ENCODE data around the gene C14orf93. TPM values are rescaled to one million over a fixed set of nuclear protein-coding genes. Genes with fewer than 3 reads are reported as not detected.

The C14orf93 gene
- total and polyA plus RNA-seq, 2 donors (not counting 1 experiment from before 2014, with no cell fraction given): 4.8 to 13.0 TPM

DNA sequence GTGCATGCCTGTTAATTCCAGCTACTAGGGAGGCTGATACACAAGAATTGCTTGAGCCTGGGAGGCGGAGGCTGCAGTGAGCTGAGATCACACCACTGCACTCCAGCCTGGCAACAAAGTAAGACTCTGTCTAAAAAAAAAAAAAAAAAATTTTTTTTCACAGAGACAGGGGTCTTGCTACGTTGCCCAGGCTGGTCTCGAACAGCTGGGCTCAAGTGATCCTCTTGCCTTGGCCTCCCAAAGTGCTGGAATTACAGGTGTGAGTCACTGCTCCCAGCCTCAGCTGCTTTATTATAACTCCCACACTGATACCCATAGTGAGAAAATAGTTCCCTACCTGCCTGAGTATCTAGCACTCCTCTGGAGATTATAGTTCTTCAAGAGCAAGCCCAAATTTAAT lies 64.3 kb downstream of the C14orf93 start:
- Histone ChIP-seq H4K20me1 (ENCODE audit: control insufficient read depth, extremely low read depth, insufficient read depth, low read length) (no peaks in the 10 kb centered on the region), H3K27ac (ENCODE audit: insufficient read depth, low read length) (no peak overlapping the region), H2AFZ (ENCODE audit: low read length) (no peak overlapping the region), H3K9ac (ENCODE audit: insufficient read depth, low read length) (no peak overlapping the region), H3K9me3 (ENCODE audit: control insufficient read depth, insufficient read depth, low read depth, low read length) (no peaks in the 10 kb centered on the region), H3K36me3 (ENCODE audit: control insufficient read depth, insufficient read depth, low read length) (no peaks in the 10 kb centered on the region), H3K4me3 (replicated peaks in 1 of 4; ENCODE audit: control extremely low read depth in 1 of 4, insufficient read depth in 1 of 4, low read depth in 3 of 4, low read length in 4 of 4) (no peak overlapping the region), H3K4me1 (ENCODE audit: control insufficient read depth, extremely low read depth, insufficient read depth, low read length) (no peaks in the 10 kb centered on the region), H3K79me2 (ENCODE audit: control insufficient read depth, insufficient read depth, low read length) (no peaks in the 10 kb centered on the region), H3K27me3 (ENCODE audit: control insufficient read depth, insufficient read depth, low read length) (no peaks in the 10 kb centered on the region), H3K4me2 (ENCODE audit: extremely low read depth, insufficient read depth, low read length) (no peak overlapping the region)
- DNase-seq (ENCODE audit: low read depth in 2 of 2): no peak
- TF ChIP-seq, protein P1, sequence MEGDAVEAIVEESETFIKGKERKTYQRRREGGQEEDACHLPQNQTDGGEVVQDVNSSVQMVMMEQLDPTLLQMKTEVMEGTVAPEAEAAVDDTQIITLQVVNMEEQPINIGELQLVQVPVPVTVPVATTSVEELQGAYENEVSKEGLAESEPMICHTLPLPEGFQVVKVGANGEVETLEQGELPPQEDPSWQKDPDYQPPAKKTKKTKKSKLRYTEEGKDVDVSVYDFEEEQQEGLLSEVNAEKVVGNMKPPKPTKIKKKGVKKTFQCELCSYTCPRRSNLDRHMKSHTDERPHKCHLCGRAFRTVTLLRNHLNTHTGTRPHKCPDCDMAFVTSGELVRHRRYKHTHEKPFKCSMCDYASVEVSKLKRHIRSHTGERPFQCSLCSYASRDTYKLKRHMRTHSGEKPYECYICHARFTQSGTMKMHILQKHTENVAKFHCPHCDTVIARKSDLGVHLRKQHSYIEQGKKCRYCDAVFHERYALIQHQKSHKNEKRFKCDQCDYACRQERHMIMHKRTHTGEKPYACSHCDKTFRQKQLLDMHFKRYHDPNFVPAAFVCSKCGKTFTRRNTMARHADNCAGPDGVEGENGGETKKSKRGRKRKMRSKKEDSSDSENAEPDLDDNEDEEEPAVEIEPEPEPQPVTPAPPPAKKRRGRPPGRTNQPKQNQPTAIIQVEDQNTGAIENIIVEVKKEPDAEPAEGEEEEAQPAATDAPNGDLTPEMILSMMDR (conservative IDR thresholded peaks at IDR 0.05 in 1 of 2, IDR thresholded peaks at IDR 0.05 in 1 of 2; ENCODE audit: low read depth in 1 of 2, low read length in 2 of 2): no peak
- TF ChIP-seq EZH2 (IDR thresholded peaks at IDR 0.05; ENCODE audit: low read length, missing control alignments): no peak

DNA sequence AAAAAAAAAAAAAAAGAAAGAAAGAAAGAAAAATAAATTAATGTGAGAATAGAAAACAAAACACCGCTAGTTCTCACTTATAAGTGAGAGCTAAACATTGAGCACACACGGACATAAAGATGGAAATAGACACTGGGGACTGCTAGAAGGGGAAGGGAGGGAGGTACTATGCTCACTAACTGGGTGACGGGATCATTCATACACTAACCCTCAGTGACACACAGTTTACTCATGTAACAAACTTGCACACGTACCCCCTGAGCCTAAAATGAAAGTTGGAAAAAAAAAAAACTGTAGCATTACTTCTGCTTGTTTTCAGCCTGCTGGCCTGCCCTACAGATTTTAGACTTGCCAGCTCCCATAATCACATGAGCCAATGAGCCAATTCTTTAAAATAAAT lies 70.3 kb downstream of the C14orf93 start:
- H3K9ac ChIP-seq (ENCODE audit: insufficient read depth, low read length): no peak overlapping the region
- no peak overlapping the region for H3K4me2 ChIP-seq (ENCODE audit: extremely low read depth, insufficient read depth, low read length)
- H3K36me3 ChIP-seq (ENCODE audit: control insufficient read depth, insufficient read depth, low read length): peaks cover 2% of the 10 kb centered on the region
- no peaks in the 10 kb centered on the region for H4K20me1 ChIP-seq (ENCODE audit: control insufficient read depth, extremely low read depth, insufficient read depth, low read length)
- peak overlapping the region; percentile 38 for H3K27ac ChIP-seq (ENCODE audit: insufficient read depth, low read length)
- TF ChIP-seq, protein P1 (conservative IDR thresholded peaks at IDR 0.05 in 1 of 2, IDR thresholded peaks at IDR 0.05 in 1 of 2; ENCODE audit: low read depth in 1 of 2, low read length in 2 of 2): no peak
- no peak for TF ChIP-seq EZH2 (IDR thresholded peaks at IDR 0.05; ENCODE audit: low read length, missing control alignments)
- no peaks in the 10 kb centered on the region for H3K9me3 ChIP-seq (ENCODE audit: control insufficient read depth, insufficient read depth, low read depth, low read length)
- H3K4me3 ChIP-seq (replicated peaks in 1 of 4; ENCODE audit: control extremely low read depth in 1 of 4, insufficient read depth in 1 of 4, low read depth in 3 of 4, low read length in 4 of 4): no peak overlapping the region
- DNase-seq (ENCODE audit: low read depth in 2 of 2): peak; percentile 58 to 61
- no peaks in the 10 kb centered on the region for H3K4me1 ChIP-seq (ENCODE audit: control insufficient read depth, extremely low read depth, insufficient read depth, low read length)
- no peak overlapping the region for H2AFZ ChIP-seq (ENCODE audit: low read length)
- H3K79me2 ChIP-seq (ENCODE audit: control insufficient read depth, insufficient read depth, low read length): no peaks in the 10 kb centered on the region
- H3K27me3 ChIP-seq (ENCODE audit: control insufficient read depth, insufficient read depth, low read length): no peaks in the 10 kb centered on the region

Other genes starting within 250 kb of the C14orf93 start
- gene OXA1L, start 243.5 kb downstream of the C14orf93 start, total RNA-seq: 66.5 and 67.2 TPM in 2 replicates
- 141 and 159 TPM in 2 replicates for gene OXA1L, start 243.5 kb downstream of the C14orf93 start, polyA plus RNA-seq
- 5.1 and 6.3 TPM in 2 replicates for gene SLC7A7, start 194.7 kb downstream of the C14orf93 start, total RNA-seq
- 7.1 and 9.5 TPM in 2 replicates for gene SLC7A7, start 194.7 kb downstream of the C14orf93 start, polyA plus RNA-seq
- gene MRPL52, start 180.3 kb downstream of the C14orf93 start, total RNA-seq: 40.8 and 50.5 TPM in 2 replicates
- 38.0 and 44.1 TPM in 2 replicates for gene MRPL52, start 180.3 kb downstream of the C14orf93 start, polyA plus RNA-seq
- gene MMP14, start 173.6 kb downstream of the C14orf93 start, total RNA-seq: 346 and 375 TPM in 2 replicates
- gene MMP14, start 173.6 kb downstream of the C14orf93 start, polyA plus RNA-seq: 393 and 397 TPM in 2 replicates
- 71.9 and 95.5 TPM in 2 replicates for gene LRP10, start 138.4 kb downstream of the C14orf93 start, total RNA-seq
- gene LRP10, start 138.4 kb downstream of the C14orf93 start, polyA plus RNA-seq: 100 and 130 TPM in 2 replicates
- 0.17 and 0.26 TPM in 2 replicates for gene REM2, start 126.9 kb downstream of the C14orf93 start, total RNA-seq
- gene REM2, start 126.9 kb downstream of the C14orf93 start, polyA plus RNA-seq: 0.02 and 0.06 TPM in 2 replicates
- gene RBM23, start 91.0 kb downstream of the C14orf93 start, total RNA-seq: 44.9 and 51.0 TPM in 2 replicates
- gene RBM23, start 91.0 kb downstream of the C14orf93 start, polyA plus RNA-seq: 85.0 and 85.3 TPM in 2 replicates
- gene PRMT5, start 80.8 kb downstream of the C14orf93 start, total RNA-seq: 50.3 and 54.8 TPM in 2 replicates
- gene PRMT5, start 80.8 kb downstream of the C14orf93 start, polyA plus RNA-seq: 91.7 and 136 TPM in 2 replicates
- gene HAUS4, start 53.1 kb downstream of the C14orf93 start, total RNA-seq: 47.9 and 53.9 TPM in 2 replicates
- gene HAUS4, start 53.1 kb downstream of the C14orf93 start, polyA plus RNA-seq: 21.9 and 25.8 TPM in 2 replicates
- gene AJUBA, start 27.6 kb downstream of the C14orf93 start, total RNA-seq: 57.0 and 84.9 TPM in 2 replicates
- 26.1 and 41.3 TPM in 2 replicates for gene AJUBA, start 27.6 kb downstream of the C14orf93 start, polyA plus RNA-seq
- 166 and 204 TPM in 2 replicates for gene PSMB5, start 24.8 kb upstream of the C14orf93 start, total RNA-seq
- 237 and 276 TPM in 2 replicates for gene PSMB5, start 24.8 kb upstream of the C14orf93 start, polyA plus RNA-seq
- gene PSMB11, start 32.1 kb upstream of the C14orf93 start, total RNA-seq: under 0.01 TPM in 1 of 2 replicates, not detected in the other
- not detected in 2 replicates for gene PSMB11, start 32.1 kb upstream of the C14orf93 start, polyA plus RNA-seq
- 5.6 and 6.2 TPM in 2 replicates for gene CDH24, start 47.4 kb upstream of the C14orf93 start, total RNA-seq
- gene CDH24, start 47.4 kb upstream of the C14orf93 start, polyA plus RNA-seq: 5.0 and 6.5 TPM in 2 replicates
- gene ACIN1, start 85.0 kb upstream of the C14orf93 start, total RNA-seq: 58.3 and 75.1 TPM in 2 replicates
- 94.0 and 101 TPM in 2 replicates for gene ACIN1, start 85.0 kb upstream of the C14orf93 start, polyA plus RNA-seq
- 55.0 and 60.4 TPM in 2 replicates for gene C14orf119, start 85.4 kb upstream of the C14orf93 start, total RNA-seq
- 96.5 and 115 TPM in 2 replicates for gene C14orf119, start 85.4 kb upstream of the C14orf93 start, polyA plus RNA-seq
- 0.17 and 1.0 TPM in 2 replicates for gene CIROP, start 94.8 kb upstream of the C14orf93 start, total RNA-seq
- gene CIROP, start 94.8 kb upstream of the C14orf93 start, polyA plus RNA-seq: 0.09 and 0.61 TPM in 2 replicates
- not detected in 2 replicates for gene CEBPE, start 109.1 kb upstream of the C14orf93 start, total RNA-seq
- gene CEBPE, start 109.1 kb upstream of the C14orf93 start, polyA plus RNA-seq: not detected in 2 replicates
- gene SLC7A8, start 173.5 kb upstream of the C14orf93 start, total RNA-seq: 5.1 and 10.2 TPM in 2 replicates
- gene SLC7A8, start 173.5 kb upstream of the C14orf93 start, polyA plus RNA-seq: 1.4 and 12.6 TPM in 2 replicates
- not detected in 2 replicates for gene RNF212B, start 227.8 kb upstream of the C14orf93 start, total RNA-seq
- gene RNF212B, start 227.8 kb upstream of the C14orf93 start, polyA plus RNA-seq: not detected in 2 replicates